Measurements from ENCODE around the gene SLC15A2. TPM values are rescaled to one million over a fixed set of nuclear protein-coding genes. Genes with fewer than 3 reads are reported as not detected.
"Not testable (repeated sequence)": the region's sequence is repeated elsewhere in the genome, so short reads cannot be mapped to it uniquely, and the experiment has no call there.

SLC15A2 gene, protein sequence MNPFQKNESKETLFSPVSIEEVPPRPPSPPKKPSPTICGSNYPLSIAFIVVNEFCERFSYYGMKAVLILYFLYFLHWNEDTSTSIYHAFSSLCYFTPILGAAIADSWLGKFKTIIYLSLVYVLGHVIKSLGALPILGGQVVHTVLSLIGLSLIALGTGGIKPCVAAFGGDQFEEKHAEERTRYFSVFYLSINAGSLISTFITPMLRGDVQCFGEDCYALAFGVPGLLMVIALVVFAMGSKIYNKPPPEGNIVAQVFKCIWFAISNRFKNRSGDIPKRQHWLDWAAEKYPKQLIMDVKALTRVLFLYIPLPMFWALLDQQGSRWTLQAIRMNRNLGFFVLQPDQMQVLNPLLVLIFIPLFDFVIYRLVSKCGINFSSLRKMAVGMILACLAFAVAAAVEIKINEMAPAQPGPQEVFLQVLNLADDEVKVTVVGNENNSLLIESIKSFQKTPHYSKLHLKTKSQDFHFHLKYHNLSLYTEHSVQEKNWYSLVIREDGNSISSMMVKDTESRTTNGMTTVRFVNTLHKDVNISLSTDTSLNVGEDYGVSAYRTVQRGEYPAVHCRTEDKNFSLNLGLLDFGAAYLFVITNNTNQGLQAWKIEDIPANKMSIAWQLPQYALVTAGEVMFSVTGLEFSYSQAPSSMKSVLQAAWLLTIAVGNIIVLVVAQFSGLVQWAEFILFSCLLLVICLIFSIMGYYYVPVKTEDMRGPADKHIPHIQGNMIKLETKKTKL
- under 0.01 and 0.25 TPM in 2 replicates for total RNA-seq (2012; rRNA removed)

DNA sequence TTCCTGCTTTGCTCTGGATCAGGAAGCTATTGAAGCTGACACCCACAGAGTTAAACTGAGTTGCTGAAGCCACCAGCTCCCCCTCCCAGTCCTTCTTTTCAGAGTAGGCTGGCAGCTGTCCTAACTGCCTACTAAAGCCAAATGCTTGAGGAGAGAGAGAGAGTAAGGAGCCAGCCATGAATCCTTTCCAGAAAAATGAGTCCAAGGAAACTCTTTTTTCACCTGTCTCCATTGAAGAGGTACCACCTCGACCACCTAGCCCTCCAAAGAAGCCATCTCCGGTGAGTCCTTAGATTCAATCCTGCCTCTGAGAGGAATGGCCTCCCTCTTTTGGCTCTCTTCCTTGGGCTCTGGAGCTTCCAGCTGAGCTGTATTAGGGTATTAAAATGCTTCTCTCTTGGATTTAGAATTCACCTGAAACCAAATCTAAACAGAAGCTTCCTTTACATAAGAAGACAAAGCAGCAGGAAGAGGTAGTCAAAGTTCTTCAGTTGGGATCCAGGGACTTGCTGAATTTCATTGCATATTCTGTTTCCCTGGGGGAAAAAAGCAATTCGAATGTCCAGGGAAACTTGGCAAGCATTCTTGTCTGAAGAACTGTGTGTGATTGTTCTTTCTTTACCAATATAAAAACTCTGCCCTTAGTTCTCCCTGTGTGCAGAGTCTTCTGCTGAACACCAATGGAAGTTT, at the start of gene SLC15A2:
Gene SLC15A2 (plus strand): TSS at position 101 of the 690 bp plus-strand sequence. CDS start 76 bp downstream, at position 177.
- Histone ChIP-seq H3K9me3 (replicated peaks; ENCODE audit: low read length) (no peaks in the 10 kb centered on the region), H3K4me2 (ENCODE audit: low read length) (no peak within 1 kb of the TSS), H3K9ac (ENCODE audit: low read depth, low read length) (no peak within 1 kb of the TSS), H3K27me3 (ENCODE audit: control insufficient read depth, insufficient read depth, low read length) (no peaks in the 10 kb centered on the region), H3K4me3 (ENCODE audit: low read length) (no peak within 1 kb of the TSS), H3K4me1 (ENCODE audit: control insufficient read depth, insufficient read depth, low read length) (no peaks in the 10 kb centered on the region), H3K36me3 (ENCODE audit: insufficient read depth, low read length) (no peaks in the 10 kb centered on the region)

DNA sequence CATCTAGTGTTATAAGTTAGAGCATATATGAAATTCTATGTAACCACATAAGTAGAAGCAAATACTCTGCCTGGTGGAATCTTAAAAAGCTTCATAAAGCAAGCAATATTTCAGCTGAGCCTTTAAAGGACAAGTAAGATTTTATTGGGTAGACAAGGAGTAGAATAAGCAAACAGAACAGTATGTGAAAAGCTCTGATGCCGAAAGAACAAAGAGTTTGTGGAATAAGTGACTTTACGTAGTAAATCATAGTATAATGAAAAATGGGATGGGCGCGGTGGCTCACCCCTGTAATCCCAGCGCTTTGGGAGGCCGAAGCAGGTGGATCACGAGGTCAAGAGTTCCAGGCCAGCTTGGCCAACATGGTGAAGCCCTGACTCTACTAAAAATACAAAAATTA, 49.3 kb upstream of the SLC15A2 start:
- H3K4me3 ChIP-seq (ENCODE audit: low read length) = no peak overlapping the region
- H3K36me3 ChIP-seq (ENCODE audit: insufficient read depth, low read length) = no peaks in the 10 kb centered on the region
- no peak overlapping the region for H3K9ac ChIP-seq (ENCODE audit: low read depth, low read length)
- no peaks in the 10 kb centered on the region for H3K27me3 ChIP-seq (ENCODE audit: control insufficient read depth, insufficient read depth, low read length)
- H3K4me2 ChIP-seq (ENCODE audit: low read length) = no peak overlapping the region
- H3K4me1 ChIP-seq (ENCODE audit: control insufficient read depth, insufficient read depth, low read length) = no peaks in the 10 kb centered on the region
- no peaks in the 10 kb centered on the region for H3K9me3 ChIP-seq (replicated peaks; ENCODE audit: low read length)

DNA sequence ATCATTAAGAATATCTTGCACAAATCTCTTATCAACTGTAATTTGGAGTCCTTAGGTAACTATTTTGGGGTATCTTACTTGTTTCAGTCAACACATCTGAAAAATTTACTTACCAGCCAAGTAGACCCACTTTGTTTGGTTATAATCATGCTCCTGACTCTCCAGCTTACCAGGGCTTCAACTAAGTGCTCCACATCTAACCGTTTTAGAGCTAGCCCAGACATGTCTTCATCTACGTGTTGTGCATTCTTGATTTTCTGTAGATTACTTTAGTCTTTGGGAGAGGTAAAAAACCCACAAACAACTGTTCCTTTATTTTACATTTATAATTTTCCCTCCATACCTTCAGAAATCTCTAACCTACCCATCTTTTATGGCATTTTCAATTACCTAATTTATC, 41.9 kb upstream of the SLC15A2 start:
- no peak overlapping the region for H3K4me3 ChIP-seq (ENCODE audit: low read length)
- H3K9ac ChIP-seq (ENCODE audit: low read depth, low read length) = no peak overlapping the region
- H3K4me2 ChIP-seq (ENCODE audit: low read length) = no peak overlapping the region
- H3K36me3 ChIP-seq (ENCODE audit: insufficient read depth, low read length) = no peaks in the 10 kb centered on the region
- H3K27me3 ChIP-seq (ENCODE audit: control insufficient read depth, insufficient read depth, low read length) = no peaks in the 10 kb centered on the region
- H3K9me3 ChIP-seq (replicated peaks; ENCODE audit: low read length) = no peaks in the 10 kb centered on the region
- H3K4me1 ChIP-seq (ENCODE audit: control insufficient read depth, insufficient read depth, low read length) = no peaks in the 10 kb centered on the region

DNA sequence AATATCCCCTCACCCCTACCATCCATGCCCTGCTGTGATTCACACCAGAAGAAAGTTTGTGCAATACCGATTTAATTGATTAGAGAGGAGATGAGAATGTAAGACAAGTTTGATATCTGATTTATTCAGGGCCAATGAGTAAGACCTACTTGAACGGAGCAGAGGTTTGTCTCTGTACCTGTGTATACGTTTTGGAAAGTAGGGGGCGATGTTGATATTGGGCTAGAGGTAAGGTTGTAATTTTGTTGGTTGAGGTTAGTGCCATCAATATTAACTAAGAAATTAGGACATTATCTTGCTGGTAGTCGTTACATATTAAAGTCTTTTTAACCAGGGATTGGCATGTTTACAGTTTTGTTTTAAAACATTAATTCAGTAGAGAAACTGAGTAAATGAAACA, 38.6 kb upstream of the SLC15A2 start:
- H3K4me1 ChIP-seq (ENCODE audit: control insufficient read depth, insufficient read depth, low read length) = no peaks in the 10 kb centered on the region
- H3K4me3 ChIP-seq (ENCODE audit: low read length) = no peak overlapping the region
- H3K27me3 ChIP-seq (ENCODE audit: control insufficient read depth, insufficient read depth, low read length) = no peaks in the 10 kb centered on the region
- no peak overlapping the region for H3K9ac ChIP-seq (ENCODE audit: low read depth, low read length)
- no peaks in the 10 kb centered on the region for H3K36me3 ChIP-seq (ENCODE audit: insufficient read depth, low read length)
- H3K4me2 ChIP-seq (ENCODE audit: low read length) = no peak overlapping the region
- H3K9me3 ChIP-seq (replicated peaks; ENCODE audit: low read length) = no peaks in the 10 kb centered on the region

DNA sequence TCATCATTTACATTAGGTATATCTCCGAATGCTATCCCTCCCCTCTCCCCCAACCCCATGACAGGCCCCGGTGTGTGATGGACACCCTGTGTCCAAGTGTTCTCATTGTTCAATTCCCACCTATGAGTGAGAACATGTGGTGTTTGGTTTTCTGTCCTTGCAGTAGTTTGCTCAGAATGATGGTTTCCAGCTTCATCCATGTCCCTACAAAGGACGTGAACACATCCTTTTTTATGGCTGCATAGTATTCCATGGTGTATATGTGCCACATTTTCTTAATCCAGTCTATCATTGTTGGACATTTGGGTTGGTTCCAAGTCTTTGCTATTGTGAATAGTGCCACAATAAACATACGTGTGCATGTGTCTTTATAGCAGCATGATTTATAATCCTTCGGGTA, 36.4 kb upstream of the SLC15A2 start:
- H3K27me3 ChIP-seq (ENCODE audit: control insufficient read depth, insufficient read depth, low read length); H3K4me3 ChIP-seq (ENCODE audit: low read length); H3K36me3 ChIP-seq (ENCODE audit: insufficient read depth, low read length); H3K9ac ChIP-seq (ENCODE audit: low read depth, low read length); H3K4me1 ChIP-seq (ENCODE audit: control insufficient read depth, insufficient read depth, low read length); H3K4me2 ChIP-seq (ENCODE audit: low read length); H3K9me3 ChIP-seq (replicated peaks; ENCODE audit: low read length): not testable (repeated sequence)

DNA sequence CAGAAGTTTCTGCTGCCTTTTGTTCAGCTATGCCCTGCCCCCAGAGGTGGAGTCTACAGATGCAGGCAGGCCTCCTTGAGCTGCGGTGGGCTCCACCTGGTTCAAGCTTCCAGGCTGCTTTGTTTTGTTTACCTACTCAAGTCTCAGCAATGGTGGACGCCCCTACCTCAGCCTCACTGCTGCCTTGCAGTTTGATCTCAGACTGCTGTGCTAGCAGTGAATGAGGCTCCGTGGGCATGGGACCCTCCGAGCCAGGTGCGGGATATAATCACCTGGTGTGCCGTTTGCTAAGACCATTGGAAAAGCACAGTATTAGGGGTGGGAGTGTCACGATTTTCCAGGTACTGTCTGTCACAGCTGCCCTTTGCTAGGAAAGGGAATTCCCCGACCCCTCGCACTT, 31.0 kb upstream of the SLC15A2 start:
- not testable (repeated sequence) for H3K9ac ChIP-seq (ENCODE audit: low read depth, low read length); H3K4me2 ChIP-seq (ENCODE audit: low read length); H3K27me3 ChIP-seq (ENCODE audit: control insufficient read depth, insufficient read depth, low read length); H3K4me1 ChIP-seq (ENCODE audit: control insufficient read depth, insufficient read depth, low read length); H3K9me3 ChIP-seq (replicated peaks; ENCODE audit: low read length); H3K36me3 ChIP-seq (ENCODE audit: insufficient read depth, low read length); H3K4me3 ChIP-seq (ENCODE audit: low read length)

DNA sequence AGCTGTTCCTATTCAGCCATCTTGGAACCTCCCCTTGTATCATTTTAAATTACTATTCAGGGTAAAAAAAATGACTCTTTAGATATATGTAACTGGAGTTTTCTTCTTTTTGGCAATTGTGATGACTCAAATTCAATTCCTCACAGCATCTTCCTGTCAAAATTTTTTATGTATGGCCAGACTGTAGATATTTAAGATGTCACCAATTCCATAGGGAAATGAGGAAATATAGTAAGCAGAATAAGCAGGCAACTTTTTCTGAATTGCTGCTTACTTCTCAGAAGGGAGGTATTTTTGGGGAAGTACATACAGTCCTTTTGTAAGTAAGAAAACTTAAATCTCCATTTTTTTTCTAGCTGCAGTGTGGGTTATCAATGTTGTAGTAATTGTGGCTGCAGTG, 30.4 kb upstream of the SLC15A2 start:
- Histone ChIP-seq H3K4me2 (ENCODE audit: low read length) (no peak overlapping the region), H3K4me3 (ENCODE audit: low read length) (no peak overlapping the region), H3K36me3 (ENCODE audit: insufficient read depth, low read length) (no peaks in the 10 kb centered on the region), H3K4me1 (ENCODE audit: control insufficient read depth, insufficient read depth, low read length) (no peaks in the 10 kb centered on the region), H3K27me3 (ENCODE audit: control insufficient read depth, insufficient read depth, low read length) (no peaks in the 10 kb centered on the region), H3K9me3 (replicated peaks; ENCODE audit: low read length) (no peaks in the 10 kb centered on the region), H3K9ac (ENCODE audit: low read depth, low read length) (no peak overlapping the region)

DNA sequence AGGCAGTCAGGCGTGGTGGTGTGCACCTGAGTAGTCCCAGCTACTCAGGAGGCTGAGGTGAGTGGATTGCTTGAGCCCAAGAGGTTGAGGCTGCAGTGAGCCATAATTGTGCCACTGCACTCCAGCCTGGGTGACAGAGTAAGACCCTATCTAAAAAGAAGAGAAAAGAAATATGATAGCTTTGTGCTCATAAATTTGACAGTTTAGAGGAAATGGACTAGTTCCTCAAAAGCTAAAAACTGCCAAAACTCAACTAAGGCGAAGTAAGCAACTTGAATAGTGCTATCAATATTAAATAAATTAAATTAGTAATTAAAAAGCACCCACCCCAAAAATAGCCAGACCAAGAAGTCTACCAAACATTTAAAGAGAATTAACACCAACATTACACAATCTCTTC, 24.5 kb upstream of the SLC15A2 start:
- no peak overlapping the region for H3K4me3 ChIP-seq (ENCODE audit: low read length)
- H3K36me3 ChIP-seq (ENCODE audit: insufficient read depth, low read length) = no peaks in the 10 kb centered on the region
- H3K9me3 ChIP-seq (replicated peaks; ENCODE audit: low read length) = no peaks in the 10 kb centered on the region
- H3K9ac ChIP-seq (ENCODE audit: low read depth, low read length) = no peak overlapping the region
- no peak overlapping the region for H3K4me2 ChIP-seq (ENCODE audit: low read length)
- no peaks in the 10 kb centered on the region for H3K4me1 ChIP-seq (ENCODE audit: control insufficient read depth, insufficient read depth, low read length)
- H3K27me3 ChIP-seq (ENCODE audit: control insufficient read depth, insufficient read depth, low read length) = no peaks in the 10 kb centered on the region

DNA sequence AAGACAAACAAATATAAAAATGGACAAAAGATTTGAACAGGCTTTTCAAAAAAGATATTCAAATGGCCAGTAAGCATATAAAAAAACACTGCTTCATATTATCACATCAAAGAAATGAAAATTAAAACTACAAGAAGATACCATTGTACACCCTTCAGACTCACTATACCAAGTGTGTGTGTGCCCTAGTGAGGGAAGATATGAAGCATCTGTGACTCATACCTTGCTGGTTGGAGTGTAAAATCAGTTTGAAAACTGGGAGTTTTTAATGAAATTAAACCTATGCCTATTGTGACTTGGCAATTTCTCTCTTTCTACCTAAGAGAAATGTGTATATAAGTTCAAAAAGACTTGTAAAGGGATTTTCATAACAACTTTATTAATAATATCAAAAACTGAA, 23.5 kb upstream of the SLC15A2 start:
- Histone ChIP-seq H3K9me3 (replicated peaks; ENCODE audit: low read length) (no peaks in the 10 kb centered on the region), H3K4me2 (ENCODE audit: low read length) (no peak overlapping the region), H3K4me1 (ENCODE audit: control insufficient read depth, insufficient read depth, low read length) (no peaks in the 10 kb centered on the region), H3K4me3 (ENCODE audit: low read length) (no peak overlapping the region), H3K9ac (ENCODE audit: low read depth, low read length) (no peak overlapping the region), H3K27me3 (ENCODE audit: control insufficient read depth, insufficient read depth, low read length) (no peaks in the 10 kb centered on the region), H3K36me3 (ENCODE audit: insufficient read depth, low read length) (no peaks in the 10 kb centered on the region)

DNA sequence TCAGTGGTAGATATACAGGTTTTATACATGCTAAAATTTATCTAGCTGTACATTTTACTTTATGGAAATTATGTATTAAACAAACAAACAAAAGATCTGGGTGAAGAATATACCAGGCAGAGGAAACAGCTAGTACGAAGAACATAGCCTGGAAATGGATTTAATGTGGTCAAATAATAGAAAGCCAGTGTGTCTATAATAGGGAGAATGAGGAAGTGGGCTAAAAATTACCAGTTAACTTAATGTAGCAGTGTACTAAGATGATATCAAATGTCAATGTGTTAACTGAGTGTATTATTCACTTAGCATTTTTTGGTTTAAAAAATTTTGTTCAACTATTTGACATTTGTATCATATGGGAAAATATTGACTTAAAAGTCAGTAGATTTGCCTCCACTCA, 22.8 kb upstream of the SLC15A2 start:
- Histone ChIP-seq H3K4me2 (ENCODE audit: low read length) (no peak overlapping the region), H3K9me3 (replicated peaks; ENCODE audit: low read length) (no peaks in the 10 kb centered on the region), H3K4me1 (ENCODE audit: control insufficient read depth, insufficient read depth, low read length) (no peaks in the 10 kb centered on the region), H3K27me3 (ENCODE audit: control insufficient read depth, insufficient read depth, low read length) (no peaks in the 10 kb centered on the region), H3K36me3 (ENCODE audit: insufficient read depth, low read length) (no peaks in the 10 kb centered on the region), H3K9ac (ENCODE audit: low read depth, low read length) (no peak overlapping the region), H3K4me3 (ENCODE audit: low read length) (no peak overlapping the region)

DNA sequence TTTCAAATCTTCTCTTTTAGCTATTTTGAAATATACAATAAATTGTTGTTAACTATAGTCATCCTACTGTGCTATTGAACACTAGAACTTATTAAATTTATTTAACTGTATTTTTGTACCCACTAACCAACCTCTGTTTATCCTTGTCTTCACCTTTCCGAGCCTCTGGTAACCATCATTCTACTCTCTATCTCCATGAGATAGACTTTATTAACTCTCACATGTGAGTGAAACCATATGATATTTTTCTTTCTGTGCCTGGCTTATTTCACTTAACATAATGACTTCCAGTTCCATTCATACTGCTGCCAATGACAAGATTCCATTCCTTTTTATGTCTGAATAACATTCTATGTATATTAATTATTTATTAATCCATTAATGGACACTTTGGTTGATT, 15.8 kb upstream of the SLC15A2 start:
- H3K9ac ChIP-seq (ENCODE audit: low read depth, low read length) = no peak overlapping the region

More for the DNA sequence above, 15.8 kb upstream of the SLC15A2 start:
- Histone ChIP-seq H3K27me3 (ENCODE audit: control insufficient read depth, insufficient read depth, low read length) (no peaks in the 10 kb centered on the region), H3K36me3 (ENCODE audit: insufficient read depth, low read length) (no peaks in the 10 kb centered on the region), H3K9me3 (replicated peaks; ENCODE audit: low read length) (no peaks in the 10 kb centered on the region), H3K4me1 (ENCODE audit: control insufficient read depth, insufficient read depth, low read length) (no peaks in the 10 kb centered on the region), H3K4me2 (ENCODE audit: low read length) (no peak overlapping the region), H3K4me3 (ENCODE audit: low read length) (no peak overlapping the region)
